ENCODE data around the gene GABRA1.

GABRA1 gene

GRCh38 chr5:161847941-161848391 lies at the start of gene GABRA1:
Gene GABRA1 (plus strand): TSS chr5:161848120. CDS start chr5:161850811, 2,691 bp downstream.
- no peak for DNase-seq

- DNase-seq, result no peak
Measured at GRCh38 chr5:161799316-161799715, 48.6 kb upstream of the GABRA1 start.

GRCh38 chr5:161804263-161804662 lies 43.7 kb upstream of the GABRA1 start:
- DNase-seq, result no peak

GRCh38 chr5:161846746-161847145 lies 1.2 kb upstream of the GABRA1 start:
- DNase-seq, result no peak

GRCh38 chr5:161847447-161847846 lies 473 bp upstream of the GABRA1 start:
- no peak for DNase-seq

- no peak for DNase-seq
Measured at GRCh38 chr5:161850491-161850890, 2.6 kb downstream of the GABRA1 start.

GRCh38 chr5:161851691-161852299 lies 3.9 kb downstream of the GABRA1 start:
- DNase-seq, result no peak

- DNase-seq, result no peak
Measured at GRCh38 chr5:161857358-161857757, 9.4 kb downstream of the GABRA1 start.

- DNase-seq, result no peak
Measured at GRCh38 chr5:161863259-161863658, 15.3 kb downstream of the GABRA1 start.

- DNase-seq, result no peak
Measured at GRCh38 chr5:161863811-161864210, 15.9 kb downstream of the GABRA1 start.

GRCh38 chr5:161865510-161865909 lies 17.6 kb downstream of the GABRA1 start:
- no peak for DNase-seq

GRCh38 chr5:161889971-161890370 lies 42.1 kb downstream of the GABRA1 start:
- DNase-seq, result no peak

GRCh38 chr5:161895514-161895913 lies 47.6 kb downstream of the GABRA1 start:
- DNase-seq, result no peak

GRCh38 chr5:161897033-161897432 lies 49.1 kb downstream of the GABRA1 start:
- no peak for DNase-seq

- DNase-seq, result no peak
Measured at GRCh38 chr5:161899590-161899989, 51.7 kb downstream of the GABRA1 start.

GRCh38 chr5:161900981-161901380 lies 53.1 kb downstream of the GABRA1 start:
- DNase-seq, result no peak

GRCh38 chr5:161921781-161922180 lies 73.9 kb downstream of the GABRA1 start:
- DNase-seq, result no peak

GRCh38 chr5:161924270-161924669 lies 76.3 kb downstream of the GABRA1 start:
- no peak for DNase-seq

GRCh38 chr5:161925960-161926359 lies 78.0 kb downstream of the GABRA1 start:
- peak; percentile 1 for DNase-seq

GRCh38 chr5:161934486-161934885 lies 86.6 kb downstream of the GABRA1 start:
- no peak for DNase-seq

- DNase-seq, result no peak
Measured at GRCh38 chr5:161944974-161945373, 97.1 kb downstream of the GABRA1 start.

- no peak for DNase-seq
Measured at GRCh38 chr5:161946911-161947310, 99.0 kb downstream of the GABRA1 start.
